HepG2 (cell line): Measurements from ENCODE around the gene CFAP221. TPM values are rescaled to one million over a fixed set of nuclear protein-coding genes. Genes with fewer than 3 reads are reported as not detected.

Experiments
- ATAC-seq: fragments of 200-7000 bp; cut with Tn5 transposase; 3 replicates; pipeline ENCODE4 v1.9.1; 2020; ENCODE audit warnings: mild to moderate bottlenecking, moderate library complexity
- BruUV-seq: library from RNA; stranded (reverse); fragments of 400-500 nt; replicated peaks from 2 replicates; lab custom pipeline; 2021; lab: Mats Ljungman, UMichigan
- CTCF ChIA-PET: fragments of 300-600 bp; formaldehyde crosslinking; extraction: SDS; loops from one replicate; lab custom pipeline; 2021; ENCODE audit warnings: low total read pairs, inconsistent platforms, low intra/inter-chr PET ratio; lab: Yijun Ruan, JAX
- POLR2A ChIA-PET: fragments of 350-600 bp; sonication (Branson Sonifier 250); formaldehyde crosslinking; loops from one replicate; lab custom pipeline; 2020; ENCODE audit warnings: antibody characterized with exemption, inconsistent platforms; lab: Yijun Ruan, JAX
- DNase-seq: peaks from one replicate; pipeline ENCODE4 v3.0.0-alpha.2; 2015; ENCODE audit warnings: low spot score
- FAIRE-seq: peaks from 3 replicates; lab custom pipeline; 2011; peaks lifted over from hg19 to GRCh38; lab: Jason Lieb, UNC
- H2AFZ ChIP-seq: one replicate; pipeline ENCODE4 v1.6.1; 2011; ENCODE audit warnings: low read length, inconsistent platforms
- H3K27ac ChIP-seq: fragments of 300-600 bp; 3 replicates; pipeline ENCODE4 v1.8.0; 2011; ENCODE audit warnings: mixed run types, mild to moderate bottlenecking, mixed read lengths, low read length, inconsistent platforms; ENCODE audit not compliant: insufficient read depth; ENCODE audit errors: extremely low read length
- H3K27me3 ChIP-seq, 2 experiments: fragments of 200-600 bp in 1 of 2; 2 replicates in 1 of 2; 3 replicates in 1 of 2; pipeline versions ENCODE4 v1.6.0 to v1.8.0; 2011; ENCODE audit warnings: low read length in 2 of 2, mild to moderate bottlenecking in 2 of 2, moderate library complexity in 2 of 2, inconsistent platforms in 1 of 2; ENCODE audit not compliant: insufficient read depth in 2 of 2, control insufficient read depth in 1 of 2
- H3K36me3 ChIP-seq, 2 experiments: fragments of 200-600 bp in 1 of 2; replicated peaks in 1 of 2; 2 replicates in 1 of 2; 3 replicates in 1 of 2; pipeline versions ENCODE4 v1.5.1 to v1.8.0; 2011; ENCODE audit warnings: low read length in 2 of 2, inconsistent platforms in 1 of 2; ENCODE audit not compliant: insufficient read depth in 2 of 2, control insufficient read depth in 1 of 2
- H3K4me1 ChIP-seq: 2 replicates; pipeline ENCODE4 v1.5.1; 2012; ENCODE audit warnings: low read length, inconsistent platforms; ENCODE audit not compliant: insufficient read depth
- H3K4me2 ChIP-seq: 2 replicates; pipeline ENCODE4 v1.6.0; 2011; ENCODE audit warnings: low read depth, low read length, inconsistent platforms
- H3K4me3 ChIP-seq, 3 experiments: fragments of 200-600 bp in 1 of 3; sonication (generic), shearing (Covaris generic) in 1 of 3; replicated peaks in 1 of 3; 2 replicates each; pipeline ENCODE4 v1.5.1; 2011 to 2016; ENCODE audit warnings: low read length in 3 of 3, inconsistent platforms in 2 of 3, low read depth in 2 of 3, mild to moderate bottlenecking in 2 of 3, control low read depth in 1 of 3, mixed read lengths in 1 of 3; ENCODE audit not compliant: insufficient read depth in 1 of 3
- H3K79me2 ChIP-seq: one replicate; pipeline ENCODE4 v1.6.1; 2011; ENCODE audit warnings: low read length, inconsistent platforms; ENCODE audit not compliant: insufficient read depth
- H3K9ac ChIP-seq: 2 replicates; pipeline ENCODE4 v1.6.0; 2011; ENCODE audit warnings: mild to moderate bottlenecking, low read depth, low read length, inconsistent platforms; ENCODE audit not compliant: insufficient read depth
- H3K9me3 ChIP-seq: 2 replicates; pipeline ENCODE4 v1.5.1; 2012; ENCODE audit warnings: mild to moderate bottlenecking, low read length
- H4K20me1 ChIP-seq: 2 replicates; pipeline ENCODE4 v1.6.0; 2011; ENCODE audit warnings: inconsistent platforms, mild to moderate bottlenecking, low read length, moderate library complexity; ENCODE audit not compliant: insufficient read depth
- HNF4G ChIP-seq, 2 experiments: sonication (generic) in 1 of 2; formaldehyde crosslinking in 1 of 2; IDR thresholded peaks; 2 replicates each; pipeline versions ENCODE4 v1.4.0 to v1.6.1; 2011 to 2020; ENCODE audit warnings: borderline replicate concordance in 2 of 2, low read depth in 2 of 2, mild to moderate bottlenecking in 2 of 2, low read length in 1 of 2, missing genetic modification reagents in 1 of 2, moderate library complexity in 1 of 2
- KDM2A ChIP-seq: sonication (generic); formaldehyde crosslinking; IDR thresholded peaks from 2 replicates; pipeline ENCODE4 v1.4.0; 2020; ENCODE audit warnings: low read depth, missing genetic modification reagents, borderline replicate concordance
- NR1H2 ChIP-seq: sonication (generic); formaldehyde crosslinking; IDR thresholded peaks from 2 replicates; pipeline ENCODE4 v1.8.1; 2022; ENCODE audit warnings: low read depth, missing genetic modification reagents, borderline replicate concordance
- SAP130 ChIP-seq: IDR thresholded peaks from 2 replicates; pipeline ENCODE4 v1.6.1; 2016; ENCODE audit warnings: low read depth
- ZBTB4 ChIP-seq: sonication (generic); formaldehyde crosslinking; IDR thresholded peaks from 2 replicates; pipeline ENCODE4 v1.4.0; 2020; ENCODE audit warnings: missing genetic modification reagents, mild to moderate bottlenecking, borderline replicate concordance
- ZFX ChIP-seq: sonication (generic); formaldehyde crosslinking; IDR thresholded peaks from 2 replicates; pipeline ENCODE4 v1.4.0; 2020; ENCODE audit warnings: mild to moderate bottlenecking, low read depth, missing genetic modification reagents, moderate library complexity
- ZNF382 ChIP-seq: sonication (generic); formaldehyde crosslinking; IDR thresholded peaks from 2 replicates; pipeline ENCODE4 v1.5.0; 2020; ENCODE audit warnings: missing genetic modification reagents, mild to moderate bottlenecking, borderline replicate concordance
- WGBS: methylation state at CpG from one replicate; pipeline ENCODE4 v1.1.6; 2017; ENCODE audit warnings: low lambda C conversion rate; 5-methylcytosine and 5-hydroxymethylcytosine counted together
- in situ Hi-C: cut with HindIII; loops from 2 replicates; pipeline ENCODE4 v1.10.0; 2017; ENCODE audit warnings: low pct_unique_long_range_greater_than_20kb; ENCODE audit not compliant: extremely low pct_ligation_motif_present
- intact Hi-C: fragments of 100-400 bp; cut with micrococcal nuclease; formaldehyde crosslinking; loops from one replicate; pipeline ENCODE4 v1.10.0; 2022; ENCODE audit not compliant: unreplicated experiment
- polyA plus RNA-seq, 8 experiments: library from polyadenylated mRNA; depleted of rRNA in 3 of 8; stranded (reverse) in 7 of 8; unstranded in 1 of 8; fragments of >200 nt; fragmentation: Illumina TruSeq in 4 of 8; extraction: Trizol in 4 of 8; gene quantifications; 2 replicates each; pipeline versions ENCODE4 v1.2.1 to v1.2.3, GENCODE V29; 2011 to 2016; ENCODE audit warnings: low read depth in 4 of 8, missing spikeins in 1 of 8, mixed read lengths in 1 of 8; ENCODE audit not compliant: insufficient read depth in 1 of 8
- total RNA-seq, 5 experiments: library from RNA; depleted of rRNA; stranded (reverse); fragments of >200 nt; fragmentation: Illumina TruSeq; extraction: Trizol; gene quantifications; 2 replicates each; pipeline ENCODE4 v1.2.3, GENCODE V29; 2016; ENCODE audit warnings: low read depth in 1 of 5
- TF ChIP-seq, protein P1 (sequence below): sonication (generic); formaldehyde crosslinking; IDR thresholded peaks from 2 replicates; pipeline ENCODE4 v1.5.1; 2020; ENCODE audit warnings: mild to moderate bottlenecking, missing genetic modification reagents, moderate library complexity
- TF ChIP-seq, protein P2 (sequence below): sonication (generic); formaldehyde crosslinking; conservative IDR thresholded peaks from 2 replicates; pipeline ENCODE4 v1.5.0; 2020; ENCODE audit warnings: missing genetic modification reagents

The CFAP221 gene
- total and polyA plus RNA-seq, 2 of the 13 experiments (the other 11 are each of a cell fraction or from before 2014, with no cell fraction given): not detected

DNA sequence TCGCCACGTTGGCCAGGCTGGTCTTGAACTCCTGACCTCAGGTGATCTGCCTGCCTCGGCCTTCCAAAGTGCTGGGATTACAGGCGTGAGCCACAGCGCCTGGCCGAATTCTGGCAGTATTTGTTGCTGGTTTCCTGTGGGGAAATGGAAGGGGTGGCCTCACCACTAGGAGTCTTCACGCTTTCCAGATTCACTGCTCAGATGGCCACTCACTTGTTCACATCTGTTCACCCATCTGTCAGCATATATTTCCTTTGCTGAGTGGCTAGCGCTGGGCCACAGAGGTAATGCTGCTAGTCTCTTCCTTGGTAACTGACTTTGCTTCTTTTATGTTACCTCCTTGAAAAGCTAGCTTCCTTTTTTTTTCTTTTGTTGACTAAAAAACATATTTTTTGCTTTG lies 162.0 kb downstream of the CFAP221 start:
- CTCF ChIA-PET: no interaction called here
- WGBS: 41% methylated on average over 8 of the region's 8 CpGs
- no peaks in the 10 kb centered on the region for H3K79me2 ChIP-seq
- H3K4me3 ChIP-seq: no peak overlapping the region
- H3K9ac ChIP-seq: no peak overlapping the region
- no TSS peak for BruUV-seq
- no peak overlapping the region for H3K27ac ChIP-seq
- no peak for ATAC-seq
- no peak overlapping the region for H2AFZ ChIP-seq
- no peak for DNase-seq
- H3K4me2 ChIP-seq: no peak overlapping the region
- H3K4me1 ChIP-seq: peaks cover 23% of the 10 kb centered on the region
- in situ Hi-C loops: loop anchor here (10.0 kb wide), 1 partner anchor 469 kb away; no protein-coding TSS in a partner anchor
- POLR2A ChIA-PET: interaction anchor here (1.8 kb wide), 1 partner anchor 28 kb away, joined by 4 read pairs; the partner anchor contains the start of gene TMEM177
- no peak for TF ChIP-seq ZBTB4 (CRISPR knock-in tag)
- no peak for TF ChIP-seq ZNF382 (CRISPR knock-in tag)
- no peak for TF ChIP-seq KDM2A (CRISPR knock-in tag)
- no peak for TF ChIP-seq ZFX (CRISPR knock-in tag)
- no peak for TF ChIP-seq SAP130 (CRISPR knock-in tag)
- no peak for TF ChIP-seq NR1H2 (CRISPR knock-in tag)
- TF ChIP-seq, protein P1, sequence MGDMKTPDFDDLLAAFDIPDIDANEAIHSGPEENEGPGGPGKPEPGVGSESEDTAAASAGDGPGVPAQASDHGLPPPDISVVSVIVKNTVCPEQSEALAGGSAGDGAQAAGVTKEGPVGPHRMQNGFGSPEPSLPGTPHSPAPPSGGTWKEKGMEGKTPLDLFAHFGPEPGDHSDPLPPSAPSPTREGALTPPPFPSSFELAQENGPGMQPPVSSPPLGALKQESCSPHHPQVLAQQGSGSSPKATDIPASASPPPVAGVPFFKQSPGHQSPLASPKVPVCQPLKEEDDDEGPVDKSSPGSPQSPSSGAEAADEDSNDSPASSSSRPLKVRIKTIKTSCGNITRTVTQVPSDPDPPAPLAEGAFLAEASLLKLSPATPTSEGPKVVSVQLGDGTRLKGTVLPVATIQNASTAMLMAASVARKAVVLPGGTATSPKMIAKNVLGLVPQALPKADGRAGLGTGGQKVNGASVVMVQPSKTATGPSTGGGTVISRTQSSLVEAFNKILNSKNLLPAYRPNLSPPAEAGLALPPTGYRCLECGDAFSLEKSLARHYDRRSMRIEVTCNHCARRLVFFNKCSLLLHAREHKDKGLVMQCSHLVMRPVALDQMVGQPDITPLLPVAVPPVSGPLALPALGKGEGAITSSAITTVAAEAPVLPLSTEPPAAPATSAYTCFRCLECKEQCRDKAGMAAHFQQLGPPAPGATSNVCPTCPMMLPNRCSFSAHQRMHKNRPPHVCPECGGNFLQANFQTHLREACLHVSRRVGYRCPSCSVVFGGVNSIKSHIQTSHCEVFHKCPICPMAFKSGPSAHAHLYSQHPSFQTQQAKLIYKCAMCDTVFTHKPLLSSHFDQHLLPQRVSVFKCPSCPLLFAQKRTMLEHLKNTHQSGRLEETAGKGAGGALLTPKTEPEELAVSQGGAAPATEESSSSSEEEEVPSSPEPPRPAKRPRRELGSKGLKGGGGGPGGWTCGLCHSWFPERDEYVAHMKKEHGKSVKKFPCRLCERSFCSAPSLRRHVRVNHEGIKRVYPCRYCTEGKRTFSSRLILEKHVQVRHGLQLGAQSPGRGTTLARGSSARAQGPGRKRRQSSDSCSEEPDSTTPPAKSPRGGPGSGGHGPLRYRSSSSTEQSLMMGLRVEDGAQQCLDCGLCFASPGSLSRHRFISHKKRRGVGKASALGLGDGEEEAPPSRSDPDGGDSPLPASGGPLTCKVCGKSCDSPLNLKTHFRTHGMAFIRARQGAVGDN (CRISPR knock-in tag): no peak
- TF ChIP-seq, protein P2, sequence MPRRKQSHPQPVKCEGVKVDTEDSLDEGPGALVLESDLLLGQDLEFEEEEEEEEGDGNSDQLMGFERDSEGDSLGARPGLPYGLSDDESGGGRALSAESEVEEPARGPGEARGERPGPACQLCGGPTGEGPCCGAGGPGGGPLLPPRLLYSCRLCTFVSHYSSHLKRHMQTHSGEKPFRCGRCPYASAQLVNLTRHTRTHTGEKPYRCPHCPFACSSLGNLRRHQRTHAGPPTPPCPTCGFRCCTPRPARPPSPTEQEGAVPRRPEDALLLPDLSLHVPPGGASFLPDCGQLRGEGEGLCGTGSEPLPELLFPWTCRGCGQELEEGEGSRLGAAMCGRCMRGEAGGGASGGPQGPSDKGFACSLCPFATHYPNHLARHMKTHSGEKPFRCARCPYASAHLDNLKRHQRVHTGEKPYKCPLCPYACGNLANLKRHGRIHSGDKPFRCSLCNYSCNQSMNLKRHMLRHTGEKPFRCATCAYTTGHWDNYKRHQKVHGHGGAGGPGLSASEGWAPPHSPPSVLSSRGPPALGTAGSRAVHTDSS: no peak
- TF ChIP-seq HNF4G (IDR thresholded peaks at IDR 0.05; ENCODE audit: borderline replicate concordance, low read depth, low read length): no peak
- no peak for TF ChIP-seq HNF4G (CRISPR knock-in tag; IDR thresholded peaks at IDR 0.05; ENCODE audit: borderline replicate concordance, low read depth)
- H4K20me1 ChIP-seq: no peaks in the 10 kb centered on the region
- no peaks in the 10 kb centered on the region for H3K36me3 ChIP-seq
- H3K9me3 ChIP-seq: peaks cover 9% of the 10 kb centered on the region; the same call in 1 of the 2 replicates
- FAIRE-seq: no peak
- H3K27me3 ChIP-seq: peaks cover 0 to 7% of the 10 kb centered on the region in 2 experiments; a peak in 3 of 5 replicates
- intact Hi-C loops: no loop called here
